Neural cell (in vitro differentiated cells): ENCODE measurements around the gene ZMYND10.

Experiments
- EP300 ChIP-seq: fragments of 450-650 bp; conservative IDR thresholded peaks from 2 replicates; pipeline ENCODE4 v1.6.1; 2014; ENCODE audit warnings: antibody characterized with exemption, mild to moderate bottlenecking, moderate library complexity; ENCODE audit not compliant: poor library complexity, severe bottlenecking
- EZH2 ChIP-seq: fragments of 200-600, 300-800 bp; shearing (Covaris generic), sonication (generic); IDR thresholded peaks from 2 replicates; pipeline ENCODE4 v1.6.1; 2014; ENCODE audit warnings: antibody characterized with exemption, low read length, borderline replicate concordance, mild to moderate bottlenecking; ENCODE audit not compliant: insufficient read depth, poor library complexity, severe bottlenecking
- MXI1 ChIP-seq: fragments of 450-650 bp; conservative IDR thresholded peaks from 2 replicates; pipeline ENCODE4 v1.6.1; 2014; ENCODE audit warnings: antibody characterized with exemption, mild to moderate bottlenecking; ENCODE audit not compliant: poor library complexity, severe bottlenecking
- POLR2AphosphoS5 ChIP-seq: IDR thresholded peaks from 2 replicates; pipeline ENCODE4 v1.6.1; 2012
- RAD21 ChIP-seq: fragments of 450-650 bp; conservative IDR thresholded peaks from 2 replicates; pipeline ENCODE4 v1.6.1; 2014; ENCODE audit warnings: antibody characterized with exemption, mild to moderate bottlenecking, moderate library complexity
- SMC3 ChIP-seq: fragments of 450-650 bp; conservative IDR thresholded peaks from 2 replicates; pipeline ENCODE4 v1.6.1; 2014; ENCODE audit warnings: antibody characterized with exemption, mild to moderate bottlenecking, moderate library complexity; ENCODE audit not compliant: poor library complexity
- TF ChIP-seq, protein P1 (sequence below): fragments of 450-650 bp; IDR thresholded peaks from 2 replicates; pipeline ENCODE4 v1.5.1; 2014; ENCODE audit warnings: antibody characterized with exemption, mild to moderate bottlenecking, moderate library complexity; ENCODE audit not compliant: poor library complexity, severe bottlenecking
- TF ChIP-seq, protein P2 (sequence below): IDR thresholded peaks from 2 replicates; pipeline ENCODE4 v1.6.1; 2012; ENCODE audit warnings: borderline replicate concordance

DNA sequence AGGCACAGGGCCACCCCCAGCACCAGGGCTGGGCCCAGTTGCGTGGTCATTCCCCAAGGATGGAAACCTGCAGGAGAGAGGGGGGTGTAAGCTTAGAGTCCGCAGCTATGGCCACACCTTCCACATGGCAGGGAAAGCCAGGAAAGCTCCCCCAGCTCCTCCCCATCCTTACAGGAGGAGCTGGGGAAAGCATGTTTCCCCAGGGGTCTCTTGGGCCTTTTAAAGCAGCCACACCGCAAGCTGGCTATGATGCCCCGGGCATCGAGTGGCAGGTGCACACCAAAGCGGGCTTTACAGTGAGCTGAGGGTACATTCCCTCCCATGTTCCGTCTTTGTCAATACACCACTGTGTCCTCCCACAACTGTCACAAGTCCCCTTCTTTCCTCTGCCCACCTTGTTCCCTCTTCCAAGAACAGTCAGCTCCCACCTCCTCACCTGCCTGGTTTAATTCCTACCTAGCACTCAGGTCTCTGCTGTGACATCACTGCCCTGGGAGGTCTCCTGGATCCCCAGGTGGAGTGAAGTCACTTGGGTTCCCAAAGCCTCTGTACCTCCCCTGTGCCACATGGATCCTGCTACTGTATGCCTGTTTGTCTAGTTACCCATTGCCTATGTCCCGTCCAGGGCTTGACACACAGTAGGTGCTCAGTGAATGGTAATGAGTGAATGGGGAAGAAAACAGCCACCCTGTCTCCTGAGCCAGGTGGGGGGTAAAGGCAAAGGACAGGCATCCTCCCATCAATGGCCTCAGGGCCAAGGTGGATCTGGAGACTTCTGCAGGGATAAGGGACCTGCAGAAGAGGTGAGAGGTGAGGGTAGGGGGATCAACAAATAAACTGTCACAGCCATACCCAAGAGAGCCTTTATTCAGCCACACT lies 49.7 kb downstream of the ZMYND10 start:
- TF ChIP-seq, protein P1, sequence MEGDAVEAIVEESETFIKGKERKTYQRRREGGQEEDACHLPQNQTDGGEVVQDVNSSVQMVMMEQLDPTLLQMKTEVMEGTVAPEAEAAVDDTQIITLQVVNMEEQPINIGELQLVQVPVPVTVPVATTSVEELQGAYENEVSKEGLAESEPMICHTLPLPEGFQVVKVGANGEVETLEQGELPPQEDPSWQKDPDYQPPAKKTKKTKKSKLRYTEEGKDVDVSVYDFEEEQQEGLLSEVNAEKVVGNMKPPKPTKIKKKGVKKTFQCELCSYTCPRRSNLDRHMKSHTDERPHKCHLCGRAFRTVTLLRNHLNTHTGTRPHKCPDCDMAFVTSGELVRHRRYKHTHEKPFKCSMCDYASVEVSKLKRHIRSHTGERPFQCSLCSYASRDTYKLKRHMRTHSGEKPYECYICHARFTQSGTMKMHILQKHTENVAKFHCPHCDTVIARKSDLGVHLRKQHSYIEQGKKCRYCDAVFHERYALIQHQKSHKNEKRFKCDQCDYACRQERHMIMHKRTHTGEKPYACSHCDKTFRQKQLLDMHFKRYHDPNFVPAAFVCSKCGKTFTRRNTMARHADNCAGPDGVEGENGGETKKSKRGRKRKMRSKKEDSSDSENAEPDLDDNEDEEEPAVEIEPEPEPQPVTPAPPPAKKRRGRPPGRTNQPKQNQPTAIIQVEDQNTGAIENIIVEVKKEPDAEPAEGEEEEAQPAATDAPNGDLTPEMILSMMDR = no peak
- TF ChIP-seq EP300 (no peak), POLR2AphosphoS5 (no peak), RAD21 (no peak), SMC3 (no peak), MXI1 (no peak), EZH2 (no peak)
- TF ChIP-seq, protein P2, sequence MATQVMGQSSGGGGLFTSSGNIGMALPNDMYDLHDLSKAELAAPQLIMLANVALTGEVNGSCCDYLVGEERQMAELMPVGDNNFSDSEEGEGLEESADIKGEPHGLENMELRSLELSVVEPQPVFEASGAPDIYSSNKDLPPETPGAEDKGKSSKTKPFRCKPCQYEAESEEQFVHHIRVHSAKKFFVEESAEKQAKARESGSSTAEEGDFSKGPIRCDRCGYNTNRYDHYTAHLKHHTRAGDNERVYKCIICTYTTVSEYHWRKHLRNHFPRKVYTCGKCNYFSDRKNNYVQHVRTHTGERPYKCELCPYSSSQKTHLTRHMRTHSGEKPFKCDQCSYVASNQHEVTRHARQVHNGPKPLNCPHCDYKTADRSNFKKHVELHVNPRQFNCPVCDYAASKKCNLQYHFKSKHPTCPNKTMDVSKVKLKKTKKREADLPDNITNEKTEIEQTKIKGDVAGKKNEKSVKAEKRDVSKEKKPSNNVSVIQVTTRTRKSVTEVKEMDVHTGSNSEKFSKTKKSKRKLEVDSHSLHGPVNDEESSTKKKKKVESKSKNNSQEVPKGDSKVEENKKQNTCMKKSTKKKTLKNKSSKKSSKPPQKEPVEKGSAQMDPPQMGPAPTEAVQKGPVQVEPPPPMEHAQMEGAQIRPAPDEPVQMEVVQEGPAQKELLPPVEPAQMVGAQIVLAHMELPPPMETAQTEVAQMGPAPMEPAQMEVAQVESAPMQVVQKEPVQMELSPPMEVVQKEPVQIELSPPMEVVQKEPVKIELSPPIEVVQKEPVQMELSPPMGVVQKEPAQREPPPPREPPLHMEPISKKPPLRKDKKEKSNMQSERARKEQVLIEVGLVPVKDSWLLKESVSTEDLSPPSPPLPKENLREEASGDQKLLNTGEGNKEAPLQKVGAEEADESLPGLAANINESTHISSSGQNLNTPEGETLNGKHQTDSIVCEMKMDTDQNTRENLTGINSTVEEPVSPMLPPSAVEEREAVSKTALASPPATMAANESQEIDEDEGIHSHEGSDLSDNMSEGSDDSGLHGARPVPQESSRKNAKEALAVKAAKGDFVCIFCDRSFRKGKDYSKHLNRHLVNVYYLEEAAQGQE = no peak
